ENCODE data around the gene RAD51B. TPM values are rescaled to one million over a fixed set of nuclear protein-coding genes. Genes with fewer than 3 reads are reported as not detected.

RAD51B gene
- polyA plus RNA-seq, 3 donors: 2.4 to 4.9 (median 3.3) TPM

- 34 to 86% (median 85%) methylated on average over 3 of the region's 3 CpGs for WGBS, 3 donors
These were observed 321.2 kb downstream of the RAD51B start for GRCh38 chr14:68140806-68141205.

GRCh38 chr14:68141281-68142088, 321.9 kb downstream of the RAD51B start:
- no peak overlapping the region for H3K27ac ChIP-seq (ENCODE audit: low read depth, low read length)
- WGBS, 3 donors: 52 to 68% (median 59%) methylated on average over 5 of the region's 5 CpGs

More at GRCh38 chr14:68140806-68141205, 321.2 kb downstream of the RAD51B start:
- no peak overlapping the region for H3K27ac ChIP-seq (ENCODE audit: low read depth, low read length)

- 28 to 34% (median 29%) methylated on average over 4 of the region's 4 CpGs for WGBS, 3 donors
- peak overlapping the region; percentile 86 for H3K27ac ChIP-seq (ENCODE audit: low read depth, low read length)
These were observed 323.8 kb downstream of the RAD51B start for GRCh38 chr14:68143341-68143841.

- 60 to 75% (median 61%) methylated on average over 3 of the region's 3 CpGs for WGBS, 3 donors
These were observed 324.6 kb downstream of the RAD51B start for GRCh38 chr14:68144051-68144681.

GRCh38 chr14:68145036-68145435, 325.5 kb downstream of the RAD51B start:
- 62 to 87% (median 84%) methylated on average over 2 of the region's 2 CpGs for WGBS, 3 donors
- no peak overlapping the region for H3K27ac ChIP-seq (ENCODE audit: low read depth, low read length)

More at GRCh38 chr14:68144051-68144681, 324.6 kb downstream of the RAD51B start:
- no peak overlapping the region for H3K27ac ChIP-seq (ENCODE audit: low read depth, low read length)

- H3K27ac ChIP-seq (ENCODE audit: low read depth, low read length): no peak overlapping the region
These were observed 326.0 kb downstream of the RAD51B start for GRCh38 chr14:68145539-68145938.

GRCh38 chr14:68146818-68147217, 327.2 kb downstream of the RAD51B start:
- 57 to 75% (median 61%) methylated on average over 3 of the region's 3 CpGs for WGBS, 3 donors
- no peak overlapping the region for H3K27ac ChIP-seq (ENCODE audit: low read depth, low read length)

- H3K27ac ChIP-seq (ENCODE audit: low read depth, low read length): no peak overlapping the region
These were observed 327.7 kb downstream of the RAD51B start for GRCh38 chr14:68147303-68147702.

- 96 to 97% (median 97%) methylated on average over 3 of the region's 3 CpGs for WGBS, 3 donors
- H3K27ac ChIP-seq (ENCODE audit: low read depth, low read length): no peak overlapping the region
These were observed 328.7 kb downstream of the RAD51B start for GRCh38 chr14:68148276-68148675.

- H3K27ac ChIP-seq (ENCODE audit: low read depth, low read length): no peak overlapping the region
These were observed 329.2 kb downstream of the RAD51B start for GRCh38 chr14:68148763-68149162.

- 69 to 89% (median 75%) methylated on average over 1 of the region's 1 CpG for WGBS, 3 donors
- H3K27ac ChIP-seq (ENCODE audit: low read depth, low read length): no peak overlapping the region
These were observed 333.7 kb downstream of the RAD51B start for GRCh38 chr14:68153275-68153674.

GRCh38 chr14:68154275-68154674, 334.7 kb downstream of the RAD51B start:
- WGBS, 3 donors: 94 to 100% (median 96%) methylated on average over 2 of the region's 2 CpGs
- H3K27ac ChIP-seq (ENCODE audit: low read depth, low read length): no peak overlapping the region

- 90 to 97% (median 92%) methylated on average over 1 of the region's 1 CpG for WGBS, 3 donors
- H3K27ac ChIP-seq (ENCODE audit: low read depth, low read length): no peak overlapping the region
These were observed 338.4 kb downstream of the RAD51B start for GRCh38 chr14:68157971-68158371.

- 68 to 80% (median 69%) methylated on average over 4 of the region's 4 CpGs for WGBS, 3 donors
- no peak overlapping the region for H3K27ac ChIP-seq (ENCODE audit: low read depth, low read length)
These were observed 339.1 kb downstream of the RAD51B start for GRCh38 chr14:68158640-68159039.

- WGBS, 3 donors: 87 to 98% (median 96%) methylated on average over 5 of the region's 5 CpGs
- no peak overlapping the region for H3K27ac ChIP-seq (ENCODE audit: low read depth, low read length)
These were observed 340.4 kb downstream of the RAD51B start for GRCh38 chr14:68159701-68160633.

GRCh38 chr14:68160779-68161546, 341.4 kb downstream of the RAD51B start:
- 76 to 84% (median 77%) methylated on average over 4 of the region's 4 CpGs for WGBS, 3 donors

GRCh38 chr14:68162887-68163286, 343.3 kb downstream of the RAD51B start:
- no peak overlapping the region for H3K27ac ChIP-seq (ENCODE audit: low read depth, low read length)
- 58 to 87% (median 83%) methylated on average over 4 of the region's 4 CpGs for WGBS, 3 donors

More at GRCh38 chr14:68160779-68161546, 341.4 kb downstream of the RAD51B start:
- H3K27ac ChIP-seq (ENCODE audit: low read depth, low read length): no peak overlapping the region

- no peak overlapping the region for H3K27ac ChIP-seq (ENCODE audit: low read depth, low read length)
- 13 to 59% (median 48%) methylated on average over 1 of the region's 1 CpG for WGBS, 3 donors
These were observed 345.1 kb downstream of the RAD51B start for GRCh38 chr14:68164711-68165113.

Measured in adipose tissue (tissue), 3 donors.